Activated naive CD4-positive, alpha-beta T cell treated with anti-CD3 and anti-CD28 coated beads for 36 hours (primary cell): ENCODE measurements around the gene GRB14. TPM values are rescaled to one million over a fixed set of nuclear protein-coding genes. Genes with fewer than 3 reads are reported as not detected.

ENCODE experiments used
- CTCF ChIA-PET: fragments of 350-600 bp; sonication (Branson Sonifier 250); formaldehyde crosslinking; loops from one replicate; lab custom pipeline; 2021; ENCODE audit warnings: antibody characterized with exemption; lab: Charles Lee
- DNase-seq: peaks from one replicate; pipeline ENCODE4 v3.0.0-alpha.2; 2020
- H3K27ac Mint-ChIP-seq: one replicate; pipeline ENCODE4 v1.8.0; 2021; ENCODE audit warnings: mild to moderate bottlenecking, mixed read lengths
- H3K27me3 Mint-ChIP-seq: one replicate; pipeline ENCODE4 v1.8.0; 2021; ENCODE audit warnings: low read depth, mixed read lengths
- H3K36me3 Mint-ChIP-seq: one replicate; pipeline ENCODE4 v1.8.0; 2021; ENCODE audit warnings: low read depth, mixed read lengths
- H3K4me1 Mint-ChIP-seq: one replicate; pipeline ENCODE4 v1.8.0; 2021; ENCODE audit warnings: low read depth, mixed read lengths
- H3K4me3 Mint-ChIP-seq: one replicate; pipeline ENCODE4 v1.8.0; 2021; ENCODE audit warnings: mild to moderate bottlenecking, moderate library complexity, mixed read lengths
- H3K9me3 Mint-ChIP-seq: one replicate; pipeline ENCODE4 v1.8.0; 2021; ENCODE audit warnings: mixed read lengths
- intact Hi-C: fragments of 100-400 bp; cut with micrococcal nuclease; formaldehyde crosslinking; loops from one replicate; pipeline ENCODE4 v1.15.1; 2023
- total RNA-seq, 2 experiments: library from RNA; stranded (reverse); gene quantifications; one replicate each; pipeline ENCODE4 v1.2.3, GENCODE V29; 2021

Gene GRB14
- total RNA-seq, 2 experiments from 2014 or later, result not detected

GRCh38 chr2:164605295-164605694 is 16.0 kb downstream of the GRB14 start:
- Mint-ChIP-seq H3K4me1 (no peaks in the 10 kb centered on the region), H3K27ac (no peak overlapping the region), H3K27me3 (no peaks in the 10 kb centered on the region), H3K9me3 (no peaks in the 10 kb centered on the region), H3K4me3 (no peak overlapping the region), H3K36me3 (no peaks in the 10 kb centered on the region)
- intact Hi-C loops, result no loop called here
- CTCF ChIA-PET, result no interaction called here
- DNase-seq, result no peak

GRCh38 chr2:164600763-164601162 is 20.5 kb downstream of the GRB14 start:
- H3K4me3 Mint-ChIP-seq, result no peak overlapping the region
- no peak for DNase-seq
- no peaks in the 10 kb centered on the region for H3K4me1 Mint-ChIP-seq
- intact Hi-C loops, result loop anchor here (1.0 to 5.0 kb wide), 2 partner anchors 40 to 1433 kb away; no protein-coding TSS in a partner anchor
- H3K36me3 Mint-ChIP-seq, result no peaks in the 10 kb centered on the region
- H3K27ac Mint-ChIP-seq, result no peak overlapping the region
- H3K27me3 Mint-ChIP-seq, result no peaks in the 10 kb centered on the region
- no peaks in the 10 kb centered on the region for H3K9me3 Mint-ChIP-seq
- CTCF ChIA-PET, result no interaction called here

DNA sequence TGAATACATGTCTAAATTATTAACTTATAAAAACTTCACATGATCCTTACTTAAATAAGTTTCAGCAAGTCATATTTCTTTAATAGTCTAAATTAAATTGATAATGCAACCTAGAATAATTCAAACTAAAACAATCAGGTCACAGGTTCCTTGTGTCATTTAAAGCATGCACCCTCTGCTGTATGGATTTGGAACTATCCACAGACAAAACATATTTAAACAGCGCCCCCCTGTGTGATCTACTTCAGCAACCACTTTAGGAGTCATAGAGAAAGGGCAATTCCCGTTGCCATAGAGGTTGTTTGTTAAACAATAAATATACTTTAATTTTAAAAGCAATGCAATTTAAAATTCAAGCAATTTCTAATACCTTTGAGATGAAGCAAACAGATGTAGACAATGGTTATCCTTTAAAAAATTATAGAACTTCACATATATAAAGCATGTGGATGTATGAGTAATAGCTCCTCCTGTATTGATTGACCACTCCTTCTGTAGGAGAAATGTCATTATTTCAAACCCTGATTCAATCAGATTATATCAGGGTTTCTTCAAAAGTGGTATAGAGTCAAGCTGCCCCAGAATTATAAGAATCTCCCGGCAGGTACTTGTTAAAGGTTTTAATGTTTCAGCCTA is 21.2 kb downstream of the GRB14 start:
- Mint-ChIP-seq H3K4me1 (no peaks in the 10 kb centered on the region), H3K9me3 (no peaks in the 10 kb centered on the region), H3K4me3 (no peak overlapping the region), H3K27ac (no peak overlapping the region), H3K36me3 (no peaks in the 10 kb centered on the region), H3K27me3 (no peaks in the 10 kb centered on the region)
- peak; percentile 21 for DNase-seq
- intact Hi-C loops, result loop anchor here (1.0 to 5.0 kb wide), 2 partner anchors 40 to 1433 kb away; no protein-coding TSS in a partner anchor
- CTCF ChIA-PET, result no interaction called here

GRCh38 chr2:164597983-164598382 is 23.3 kb downstream of the GRB14 start:
- no peak for DNase-seq
- no peak overlapping the region for H3K27ac Mint-ChIP-seq
- intact Hi-C loops, result no loop called here
- no peaks in the 10 kb centered on the region for H3K4me1 Mint-ChIP-seq
- CTCF ChIA-PET, result no interaction called here
- H3K9me3 Mint-ChIP-seq, result no peaks in the 10 kb centered on the region
- H3K27me3 Mint-ChIP-seq, result no peaks in the 10 kb centered on the region
- H3K36me3 Mint-ChIP-seq, result no peaks in the 10 kb centered on the region
- H3K4me3 Mint-ChIP-seq, result no peak overlapping the region

- no peak for DNase-seq
- Mint-ChIP-seq H3K27me3 (no peaks in the 10 kb centered on the region), H3K36me3 (no peaks in the 10 kb centered on the region), H3K9me3 (peaks cover 3% of the 10 kb centered on the region), H3K27ac (no peak overlapping the region), H3K4me1 (no peaks in the 10 kb centered on the region), H3K4me3 (no peak overlapping the region)
- CTCF ChIA-PET, result no interaction called here
- intact Hi-C loops, result no loop called here
Measured at GRCh38 chr2:164595031-164595430, 26.3 kb downstream of the GRB14 start.

DNA sequence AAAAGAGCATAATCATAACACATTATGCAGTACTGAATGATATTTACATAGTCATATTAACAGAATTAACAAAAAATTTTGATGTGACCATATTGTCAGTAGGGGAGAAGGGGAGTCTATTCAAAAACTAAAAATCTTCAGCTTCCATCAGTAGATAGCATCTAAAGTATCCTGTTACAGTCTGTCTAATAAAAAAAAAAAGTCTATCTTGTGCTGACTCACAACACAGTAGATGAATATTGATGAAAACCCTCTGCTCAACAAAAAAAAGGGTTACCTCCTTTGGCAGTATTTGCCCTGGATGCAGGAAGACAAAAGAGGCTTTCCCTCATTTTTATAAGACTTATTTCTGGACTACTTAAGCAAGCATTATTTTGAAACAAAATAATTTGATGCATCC is 27.3 kb downstream of the GRB14 start:
- CTCF ChIA-PET, result no interaction called here
- Mint-ChIP-seq H3K27ac (no peak overlapping the region), H3K4me1 (no peaks in the 10 kb centered on the region), H3K27me3 (no peaks in the 10 kb centered on the region), H3K4me3 (no peak overlapping the region), H3K9me3 (peaks cover 3% of the 10 kb centered on the region), H3K36me3 (no peaks in the 10 kb centered on the region)
- DNase-seq, result no peak
- intact Hi-C loops, result no loop called here

- Mint-ChIP-seq H3K4me3 (no peak overlapping the region), H3K4me1 (no peaks in the 10 kb centered on the region), H3K27me3 (no peaks in the 10 kb centered on the region), H3K27ac (no peak overlapping the region), H3K9me3 (peaks cover 3% of the 10 kb centered on the region), H3K36me3 (no peaks in the 10 kb centered on the region)
- CTCF ChIA-PET, result no interaction called here
- DNase-seq, result no peak
- intact Hi-C loops, result no loop called here
Measured at GRCh38 chr2:164593541-164593940, 27.7 kb downstream of the GRB14 start.

- H3K4me1 Mint-ChIP-seq, result no peaks in the 10 kb centered on the region
- peaks cover 5% of the 10 kb centered on the region for H3K9me3 Mint-ChIP-seq
- H3K27me3 Mint-ChIP-seq, result no peaks in the 10 kb centered on the region
- DNase-seq, result no peak
- H3K36me3 Mint-ChIP-seq, result no peaks in the 10 kb centered on the region
- no peak overlapping the region for H3K4me3 Mint-ChIP-seq
- CTCF ChIA-PET, result no interaction called here
- no peak overlapping the region for H3K27ac Mint-ChIP-seq
- intact Hi-C loops, result no loop called here
Measured at GRCh38 chr2:164589522-164589921, 31.8 kb downstream of the GRB14 start.

GRCh38 chr2:164581050-164581449 is 40.2 kb downstream of the GRB14 start:
- no peak for DNase-seq
- Mint-ChIP-seq H3K4me1 (no peaks in the 10 kb centered on the region), H3K9me3 (peaks cover 2% of the 10 kb centered on the region), H3K27me3 (no peaks in the 10 kb centered on the region), H3K36me3 (no peaks in the 10 kb centered on the region), H3K4me3 (no peak overlapping the region), H3K27ac (no peak overlapping the region)
- CTCF ChIA-PET, result interaction anchor here (0.9 kb wide), 1 partner anchor 21 kb away, joined by 3 read pairs; no protein-coding TSS in a partner anchor
- intact Hi-C loops, result no loop called here

- intact Hi-C loops, result loop anchor here (5.0 kb wide), 1 partner anchor 357 kb away; no protein-coding TSS in a partner anchor
- DNase-seq, result no peak
- Mint-ChIP-seq H3K27me3 (no peaks in the 10 kb centered on the region), H3K36me3 (no peaks in the 10 kb centered on the region), H3K27ac (no peak overlapping the region), H3K4me3 (no peak overlapping the region), H3K4me1 (no peaks in the 10 kb centered on the region), H3K9me3 (no peaks in the 10 kb centered on the region)
- CTCF ChIA-PET, result interaction anchor here (0.6 kb wide), 2 partner anchors 117 to 1288 kb away, joined by 3 to 5 read pairs; no protein-coding TSS in a partner anchor
Measured at GRCh38 chr2:164574931-164575330, 46.4 kb downstream of the GRB14 start.

DNA sequence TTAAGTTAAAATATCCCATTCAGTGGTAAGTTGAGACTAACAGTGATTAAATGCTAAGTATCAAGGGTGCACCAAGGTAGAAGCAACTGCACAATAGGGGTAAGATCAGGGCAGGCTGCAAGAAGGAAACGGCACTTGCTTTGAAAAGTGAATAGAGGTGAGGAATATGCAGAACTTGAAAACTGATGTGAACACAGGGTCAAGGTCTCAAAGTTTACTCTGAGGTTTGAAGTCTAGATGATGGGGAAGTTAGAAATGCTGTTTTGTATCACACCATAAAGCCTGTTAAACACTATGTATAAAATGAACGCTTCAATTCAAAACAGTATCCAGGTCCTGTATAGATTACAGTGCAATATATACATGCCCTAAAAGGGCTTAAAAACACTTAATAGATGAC is 50.8 kb downstream of the GRB14 start:
- no peaks in the 10 kb centered on the region for H3K4me1 Mint-ChIP-seq
- no peak for DNase-seq
- no peaks in the 10 kb centered on the region for H3K9me3 Mint-ChIP-seq
- H3K27ac Mint-ChIP-seq, result no peak overlapping the region
- intact Hi-C loops, result loop anchor here (5.0 kb wide), 1 partner anchor 362 kb away; no protein-coding TSS in a partner anchor
- H3K36me3 Mint-ChIP-seq, result no peaks in the 10 kb centered on the region
- no peaks in the 10 kb centered on the region for H3K27me3 Mint-ChIP-seq
- CTCF ChIA-PET, result interaction anchor here (1.5 kb wide), 1 partner anchor 9 kb away, joined by 3 read pairs; no protein-coding TSS in a partner anchor
- no peak overlapping the region for H3K4me3 Mint-ChIP-seq

DNA sequence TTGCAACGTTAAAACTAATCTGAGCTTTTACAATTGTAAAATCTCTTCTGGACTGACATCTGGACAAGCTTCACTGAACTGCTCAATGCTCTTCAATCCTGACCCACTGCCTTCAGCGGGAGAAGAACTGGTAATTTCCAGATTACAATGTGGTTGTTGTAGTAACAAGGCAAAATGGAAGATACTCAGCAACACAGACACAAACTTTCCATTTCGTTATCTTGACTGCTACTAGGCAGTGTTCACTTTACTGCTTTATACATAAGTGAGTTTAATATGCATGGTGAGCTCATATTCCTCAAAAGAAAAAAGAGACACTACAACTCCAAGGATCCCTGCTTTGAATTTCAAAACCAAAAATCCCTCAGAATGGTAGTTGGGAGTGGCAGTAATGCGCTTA is 51.9 kb downstream of the GRB14 start:
- Mint-ChIP-seq H3K27me3 (no peaks in the 10 kb centered on the region), H3K36me3 (no peaks in the 10 kb centered on the region), H3K9me3 (no peaks in the 10 kb centered on the region), H3K4me1 (no peaks in the 10 kb centered on the region), H3K27ac (no peak overlapping the region), H3K4me3 (no peak overlapping the region)
- CTCF ChIA-PET, result no interaction called here
- no peak for DNase-seq
- intact Hi-C loops, result no loop called here

GRCh38 chr2:164568317-164568716 is 53.0 kb downstream of the GRB14 start:
- intact Hi-C loops, result no loop called here
- CTCF ChIA-PET, result interaction anchor here (1.5 kb wide), 1 partner anchor 149 kb away, joined by 3 read pairs; no protein-coding TSS in a partner anchor
- Mint-ChIP-seq H3K4me1 (no peaks in the 10 kb centered on the region), H3K4me3 (no peak overlapping the region), H3K27me3 (no peaks in the 10 kb centered on the region), H3K36me3 (no peaks in the 10 kb centered on the region), H3K9me3 (no peaks in the 10 kb centered on the region), H3K27ac (no peak overlapping the region)
- DNase-seq, result no peak
